Measurements from ENCODE around the gene CWC27.

CWC27 gene

DNA sequence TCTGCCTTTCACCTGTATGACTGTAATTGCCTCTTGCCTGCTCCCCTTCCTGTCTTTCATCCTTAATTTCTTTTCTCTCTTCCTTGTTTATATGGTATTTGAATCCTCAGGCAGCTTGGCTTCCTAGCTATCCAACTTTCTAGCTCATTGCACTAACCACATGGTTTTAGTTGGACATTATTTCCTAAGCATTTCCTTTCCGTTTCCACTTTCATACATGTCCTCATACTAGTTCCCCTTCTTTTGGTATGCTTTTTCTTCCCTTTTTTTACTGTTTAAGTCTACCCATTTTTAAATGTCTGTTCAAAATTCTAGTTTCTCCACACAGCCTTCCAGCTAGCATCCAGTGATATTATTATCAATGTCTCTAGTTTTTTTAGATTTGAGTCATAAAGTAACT lies 6.6 kb downstream of the CWC27 start:
- no peak for DNase-seq (ENCODE audit: low spot score)
- H3K4me3 ChIP-seq (ENCODE audit: severe bottlenecking) = no peak overlapping the region
- TF ChIP-seq, protein P1, sequence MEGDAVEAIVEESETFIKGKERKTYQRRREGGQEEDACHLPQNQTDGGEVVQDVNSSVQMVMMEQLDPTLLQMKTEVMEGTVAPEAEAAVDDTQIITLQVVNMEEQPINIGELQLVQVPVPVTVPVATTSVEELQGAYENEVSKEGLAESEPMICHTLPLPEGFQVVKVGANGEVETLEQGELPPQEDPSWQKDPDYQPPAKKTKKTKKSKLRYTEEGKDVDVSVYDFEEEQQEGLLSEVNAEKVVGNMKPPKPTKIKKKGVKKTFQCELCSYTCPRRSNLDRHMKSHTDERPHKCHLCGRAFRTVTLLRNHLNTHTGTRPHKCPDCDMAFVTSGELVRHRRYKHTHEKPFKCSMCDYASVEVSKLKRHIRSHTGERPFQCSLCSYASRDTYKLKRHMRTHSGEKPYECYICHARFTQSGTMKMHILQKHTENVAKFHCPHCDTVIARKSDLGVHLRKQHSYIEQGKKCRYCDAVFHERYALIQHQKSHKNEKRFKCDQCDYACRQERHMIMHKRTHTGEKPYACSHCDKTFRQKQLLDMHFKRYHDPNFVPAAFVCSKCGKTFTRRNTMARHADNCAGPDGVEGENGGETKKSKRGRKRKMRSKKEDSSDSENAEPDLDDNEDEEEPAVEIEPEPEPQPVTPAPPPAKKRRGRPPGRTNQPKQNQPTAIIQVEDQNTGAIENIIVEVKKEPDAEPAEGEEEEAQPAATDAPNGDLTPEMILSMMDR (IDR thresholded peaks at IDR 0.05; ENCODE audit: poor library complexity, severe bottlenecking) = no peak
- ATAC-seq (ENCODE audit: low read depth) = no peak
- no peaks in the 10 kb centered on the region for H3K9me3 ChIP-seq (ENCODE audit: severe bottlenecking)
- no peaks in the 10 kb centered on the region for H3K27me3 ChIP-seq (ENCODE audit: insufficient read depth, poor library complexity, severe bottlenecking)
- peaks cover 6% of the 10 kb centered on the region for H3K4me1 ChIP-seq (ENCODE audit: insufficient read depth, poor library complexity, severe bottlenecking)
- peaks cover 24% of the 10 kb centered on the region for H3K36me3 ChIP-seq (ENCODE audit: low read depth)
- no peak overlapping the region for H3K27ac ChIP-seq (ENCODE audit: poor library complexity, severe bottlenecking)

DNA sequence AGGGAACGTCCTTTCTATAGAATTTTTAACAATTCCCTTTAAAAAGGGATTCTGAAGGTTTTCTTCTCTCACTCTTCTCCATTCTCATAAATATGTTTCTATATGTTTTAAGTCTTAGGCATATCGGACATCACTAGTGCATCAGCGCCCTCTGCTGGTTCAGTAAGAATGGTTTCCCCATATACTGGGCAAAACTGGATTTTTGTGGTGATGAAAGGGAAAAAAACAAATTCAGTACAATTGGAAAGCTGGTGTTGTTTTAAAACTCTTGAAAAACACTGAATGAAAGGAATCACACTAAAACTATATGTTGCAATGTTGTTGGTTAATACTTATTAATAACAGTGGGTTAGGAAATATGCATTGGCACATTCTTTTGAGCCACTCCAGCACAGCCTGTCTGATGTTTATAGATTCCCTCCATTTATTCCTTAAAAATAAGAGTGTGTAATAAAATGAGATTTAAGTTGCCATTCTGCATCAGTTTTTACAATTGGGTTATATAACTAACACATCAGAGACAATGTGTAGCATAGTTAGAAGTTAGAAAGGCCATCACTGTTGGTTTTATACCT lies 15.8 kb downstream of the CWC27 start:
- ATAC-seq (ENCODE audit: low read depth) = peak; percentile 86
- peak; percentile 58 for DNase-seq (ENCODE audit: low spot score)
- Histone ChIP-seq H3K27me3 (ENCODE audit: insufficient read depth, poor library complexity, severe bottlenecking) (no peaks in the 10 kb centered on the region), H3K36me3 (ENCODE audit: low read depth) (peaks cover 59% of the 10 kb centered on the region), H3K9me3 (ENCODE audit: severe bottlenecking) (no peaks in the 10 kb centered on the region), H3K27ac (ENCODE audit: poor library complexity, severe bottlenecking) (no peak overlapping the region), H3K4me3 (ENCODE audit: severe bottlenecking) (no peak overlapping the region), H3K4me1 (ENCODE audit: insufficient read depth, poor library complexity, severe bottlenecking) (peaks cover 6% of the 10 kb centered on the region)
- TF ChIP-seq, protein P1 (IDR thresholded peaks at IDR 0.05; ENCODE audit: poor library complexity, severe bottlenecking) = peak; percentile 97

DNA sequence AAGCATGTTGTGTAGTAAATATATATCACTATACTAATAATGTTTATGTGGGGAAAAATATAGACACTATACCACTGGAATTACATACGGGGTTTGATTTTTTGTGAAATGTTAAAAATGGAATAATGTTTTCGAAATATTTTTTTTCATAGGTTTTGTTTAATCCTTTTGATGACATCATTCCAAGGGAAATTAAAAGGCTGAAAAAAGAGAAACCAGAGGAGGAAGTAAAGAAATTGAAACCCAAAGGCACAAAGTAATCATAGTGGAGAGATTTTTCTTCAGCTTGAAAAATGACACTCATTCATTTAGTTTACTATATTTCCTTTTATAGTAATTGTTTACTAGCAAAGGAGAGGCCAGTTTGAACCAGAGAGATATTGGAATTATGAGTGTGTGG lies 17.6 kb downstream of the CWC27 start:
- DNase-seq (ENCODE audit: low spot score) = no peak
- Histone ChIP-seq H3K4me3 (ENCODE audit: severe bottlenecking) (no peak overlapping the region), H3K27ac (ENCODE audit: poor library complexity, severe bottlenecking) (no peak overlapping the region), H3K9me3 (ENCODE audit: severe bottlenecking) (no peaks in the 10 kb centered on the region), H3K4me1 (ENCODE audit: insufficient read depth, poor library complexity, severe bottlenecking) (peaks cover 10% of the 10 kb centered on the region), H3K27me3 (ENCODE audit: insufficient read depth, poor library complexity, severe bottlenecking) (no peaks in the 10 kb centered on the region), H3K36me3 (ENCODE audit: low read depth) (peaks cover 65% of the 10 kb centered on the region)
- ATAC-seq (ENCODE audit: low read depth) = no peak
- TF ChIP-seq, protein P1 (IDR thresholded peaks at IDR 0.05; ENCODE audit: poor library complexity, severe bottlenecking) = no peak

DNA sequence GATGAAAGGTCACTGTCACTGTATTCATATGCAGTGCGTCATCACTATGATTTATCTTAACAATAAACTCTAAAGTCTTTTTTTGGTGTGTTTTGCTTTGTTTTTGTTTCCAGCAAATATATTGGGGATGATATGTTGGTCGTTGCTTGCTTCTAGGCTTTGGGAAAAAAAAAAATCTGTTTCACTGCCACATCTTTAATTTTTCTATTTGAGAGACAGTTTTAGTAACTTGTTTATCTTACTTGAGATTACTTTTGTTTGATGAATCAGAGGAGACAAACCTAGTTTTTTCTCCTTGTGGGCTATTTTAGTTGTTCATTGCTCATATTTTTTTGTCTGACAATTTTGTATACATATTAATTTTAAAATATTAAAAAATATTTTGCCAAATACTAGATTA lies 19.4 kb downstream of the CWC27 start:
- no peak overlapping the region for H3K27ac ChIP-seq (ENCODE audit: poor library complexity, severe bottlenecking)
- DNase-seq (ENCODE audit: low spot score) (no peak), ATAC-seq (ENCODE audit: low read depth) (no peak)
- no peak overlapping the region for H3K4me3 ChIP-seq (ENCODE audit: severe bottlenecking)
- no peaks in the 10 kb centered on the region for H3K27me3 ChIP-seq (ENCODE audit: insufficient read depth, poor library complexity, severe bottlenecking)
- peaks cover 10% of the 10 kb centered on the region for H3K4me1 ChIP-seq (ENCODE audit: insufficient read depth, poor library complexity, severe bottlenecking)
- H3K9me3 ChIP-seq (ENCODE audit: severe bottlenecking) = no peaks in the 10 kb centered on the region
- TF ChIP-seq, protein P1 (IDR thresholded peaks at IDR 0.05; ENCODE audit: poor library complexity, severe bottlenecking) = no peak
- H3K36me3 ChIP-seq (ENCODE audit: low read depth) = peaks cover 65% of the 10 kb centered on the region

DNA sequence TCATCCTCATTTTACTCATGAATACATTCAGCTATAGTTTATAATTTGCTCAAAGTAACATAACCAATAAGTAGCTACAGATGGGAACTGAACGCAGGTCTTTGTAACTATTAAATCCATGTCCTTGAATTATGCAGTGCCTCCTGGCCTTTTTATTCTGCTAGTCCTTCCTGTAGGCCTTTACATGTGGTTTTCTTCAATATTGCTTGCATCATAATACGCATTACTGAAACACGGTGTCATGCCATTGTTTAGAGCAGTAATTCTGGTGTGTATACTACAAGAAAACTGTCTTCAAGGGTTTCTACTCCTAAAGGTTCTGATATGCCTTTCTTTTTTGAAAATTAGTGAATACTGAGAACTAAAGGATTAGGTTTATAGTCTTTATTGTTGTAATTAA lies 20.7 kb downstream of the CWC27 start:
- ATAC-seq (ENCODE audit: low read depth) (no peak), DNase-seq (ENCODE audit: low spot score) (no peak)
- H3K27me3 ChIP-seq (ENCODE audit: insufficient read depth, poor library complexity, severe bottlenecking) = no peaks in the 10 kb centered on the region
- H3K9me3 ChIP-seq (ENCODE audit: severe bottlenecking) = no peaks in the 10 kb centered on the region
- peaks cover 56% of the 10 kb centered on the region for H3K36me3 ChIP-seq (ENCODE audit: low read depth)
- no peak overlapping the region for H3K27ac ChIP-seq (ENCODE audit: poor library complexity, severe bottlenecking)
- TF ChIP-seq, protein P1 (IDR thresholded peaks at IDR 0.05; ENCODE audit: poor library complexity, severe bottlenecking) = no peak
- H3K4me3 ChIP-seq (ENCODE audit: severe bottlenecking) = no peak overlapping the region
- H3K4me1 ChIP-seq (ENCODE audit: insufficient read depth, poor library complexity, severe bottlenecking) = peaks cover 10% of the 10 kb centered on the region
